HG02884 (cell line): ENCODE data around the gene SEC61A1.

Experiments used
- ATAC-seq: cut with Tn5 transposase; IDR thresholded peaks from one replicate; pipeline ENCODE4 v1.9.1; 2021; ENCODE audit warnings: mild to moderate bottlenecking, moderate library complexity; ENCODE audit not compliant: unreplicated experiment

The SEC61A1 gene

GRCh38 chr3:128076483-128077201 lies 24.4 kb downstream of the SEC61A1 start:
- ATAC-seq: no peak

- ATAC-seq: no peak
Observed at GRCh38 chr3:128077202-128077624, 25.0 kb downstream of the SEC61A1 start.

- no peak for ATAC-seq
Observed at GRCh38 chr3:128077665-128078064, 25.4 kb downstream of the SEC61A1 start.

GRCh38 chr3:128078322-128078721 lies 26.1 kb downstream of the SEC61A1 start:
- no peak for ATAC-seq

GRCh38 chr3:128078875-128079274 lies 26.6 kb downstream of the SEC61A1 start:
- no peak for ATAC-seq

- no peak for ATAC-seq
Observed at GRCh38 chr3:128079823-128080222, 27.6 kb downstream of the SEC61A1 start.

GRCh38 chr3:128080323-128081080 lies 28.3 kb downstream of the SEC61A1 start:
- ATAC-seq: no peak

GRCh38 chr3:128081226-128081625 lies 29.0 kb downstream of the SEC61A1 start:
- ATAC-seq: no peak

- no peak for ATAC-seq
Observed at GRCh38 chr3:128081846-128082245, 29.6 kb downstream of the SEC61A1 start.

GRCh38 chr3:128082546-128082945 lies 30.3 kb downstream of the SEC61A1 start:
- no peak for ATAC-seq

GRCh38 chr3:128083396-128083795 lies 31.2 kb downstream of the SEC61A1 start:
- ATAC-seq: no peak

GRCh38 chr3:128083980-128084674 lies 31.9 kb downstream of the SEC61A1 start:
- no peak for ATAC-seq

- no peak for ATAC-seq
Observed at GRCh38 chr3:128084675-128085021, 32.4 kb downstream of the SEC61A1 start.

GRCh38 chr3:128089135-128089534 lies 36.9 kb downstream of the SEC61A1 start:
- ATAC-seq: no peak

GRCh38 chr3:128091586-128091985 lies 39.3 kb downstream of the SEC61A1 start:
- no peak for ATAC-seq

- ATAC-seq: no peak
Observed at GRCh38 chr3:128094295-128095151, 42.3 kb downstream of the SEC61A1 start.

GRCh38 chr3:128095222-128095703 lies 43.0 kb downstream of the SEC61A1 start:
- ATAC-seq: peak; percentile 82

- ATAC-seq: no peak
Observed at GRCh38 chr3:128098234-128098633, 46.0 kb downstream of the SEC61A1 start.

- ATAC-seq: no peak
Observed at GRCh38 chr3:128100161-128100560, 47.9 kb downstream of the SEC61A1 start.

- no peak for ATAC-seq
Observed at GRCh38 chr3:128100638-128101037, 48.4 kb downstream of the SEC61A1 start.
